ENCODE measurements around the gene MGLL.

The MGLL gene

DNA sequence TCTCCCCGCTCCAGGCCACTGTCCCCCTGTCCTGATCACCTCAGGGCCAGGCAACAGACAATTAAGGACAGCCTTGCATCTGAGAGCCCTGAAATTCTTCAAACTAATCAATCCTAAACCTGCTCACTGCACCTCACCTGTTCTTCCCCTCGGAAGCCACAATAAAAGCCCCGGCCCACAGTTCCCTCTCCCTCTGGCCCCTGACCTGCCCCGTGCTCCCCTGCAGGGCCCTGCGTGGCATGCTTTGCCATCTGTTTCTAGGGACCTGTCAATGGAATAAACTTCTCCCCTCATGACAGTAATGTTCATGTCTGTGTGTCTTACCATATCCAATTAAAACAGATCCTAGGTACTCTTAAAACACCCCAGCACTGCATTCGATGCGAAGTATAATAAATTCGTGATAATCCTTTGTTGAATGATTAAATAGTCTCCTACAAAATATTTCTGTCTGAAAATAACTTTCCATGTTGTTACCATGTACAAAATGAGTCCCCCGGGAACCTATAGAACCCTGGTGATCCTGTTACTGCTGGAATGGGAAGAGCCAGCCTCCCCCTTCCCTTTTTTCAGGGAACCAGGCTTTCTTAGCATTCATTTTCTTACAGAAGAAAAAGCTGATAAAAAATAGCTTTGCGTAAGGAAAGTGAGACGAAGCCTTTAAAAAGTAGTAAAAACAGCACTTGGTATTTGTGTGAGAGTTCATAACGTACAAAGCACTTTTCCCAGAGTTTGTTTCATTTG is 90.6 kb downstream of the MGLL start:
- Mint-ChIP-seq H3K27ac (no peak overlapping the region), H3K27me3 (ENCODE audit: low read depth) (peaks cover 21% of the 10 kb centered on the region), H3K4me3 (no peak overlapping the region), H3K9me3 (no peaks in the 10 kb centered on the region), H3K4me1 (ENCODE audit: low read depth) (peaks cover 5% of the 10 kb centered on the region), H3K36me3 (ENCODE audit: low read depth) (no peaks in the 10 kb centered on the region)
- no peak for DNase-seq (ENCODE audit: low spot score)

DNA sequence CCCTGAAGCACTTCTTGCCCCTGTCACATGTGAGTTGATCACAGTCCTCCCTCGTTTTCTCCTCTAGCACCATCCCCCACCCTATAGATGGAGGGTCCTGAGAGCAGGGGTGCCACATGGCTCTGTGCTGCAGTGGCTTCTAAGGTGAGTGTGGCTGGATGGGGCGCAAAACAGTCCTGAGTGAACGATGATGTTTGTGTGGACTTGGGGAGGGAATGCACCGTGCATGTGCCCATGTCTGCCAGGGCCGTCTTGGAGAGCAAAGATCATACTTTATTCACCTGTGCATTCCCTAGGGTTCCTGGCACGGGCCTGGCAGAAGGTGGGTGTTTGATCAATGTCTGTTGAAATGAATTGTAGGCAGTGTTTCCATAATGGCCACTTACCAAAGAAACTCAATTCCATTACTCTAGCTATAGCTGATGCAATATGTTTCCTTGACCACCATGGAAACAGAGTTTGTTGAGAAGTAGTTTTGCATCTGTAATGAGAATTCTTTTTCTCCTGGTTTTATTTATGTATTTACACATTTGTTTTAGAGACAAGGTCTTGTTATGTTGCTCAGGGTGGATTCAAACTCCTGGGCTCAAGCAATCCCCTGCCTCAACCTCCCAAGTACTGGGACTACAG is 91.5 kb downstream of the MGLL start:
- H3K4me3 Mint-ChIP-seq: no peak overlapping the region
- H3K9me3 Mint-ChIP-seq: no peaks in the 10 kb centered on the region
- peaks cover 5% of the 10 kb centered on the region for H3K4me1 Mint-ChIP-seq (ENCODE audit: low read depth)
- no peaks in the 10 kb centered on the region for H3K36me3 Mint-ChIP-seq (ENCODE audit: low read depth)
- no peak overlapping the region for H3K27ac Mint-ChIP-seq
- DNase-seq (ENCODE audit: low spot score): no peak
- peaks cover 19% of the 10 kb centered on the region for H3K27me3 Mint-ChIP-seq (ENCODE audit: low read depth)

GRCh38 chr3:127730171-127730570 is 92.1 kb downstream of the MGLL start:
- H3K27me3 Mint-ChIP-seq (ENCODE audit: low read depth): peaks cover 18% of the 10 kb centered on the region
- H3K4me1 Mint-ChIP-seq (ENCODE audit: low read depth): peaks cover 5% of the 10 kb centered on the region
- no peak overlapping the region for H3K27ac Mint-ChIP-seq
- DNase-seq (ENCODE audit: low spot score): no peak
- H3K36me3 Mint-ChIP-seq (ENCODE audit: low read depth): no peaks in the 10 kb centered on the region
- H3K9me3 Mint-ChIP-seq: no peaks in the 10 kb centered on the region
- no peak overlapping the region for H3K4me3 Mint-ChIP-seq

DNA sequence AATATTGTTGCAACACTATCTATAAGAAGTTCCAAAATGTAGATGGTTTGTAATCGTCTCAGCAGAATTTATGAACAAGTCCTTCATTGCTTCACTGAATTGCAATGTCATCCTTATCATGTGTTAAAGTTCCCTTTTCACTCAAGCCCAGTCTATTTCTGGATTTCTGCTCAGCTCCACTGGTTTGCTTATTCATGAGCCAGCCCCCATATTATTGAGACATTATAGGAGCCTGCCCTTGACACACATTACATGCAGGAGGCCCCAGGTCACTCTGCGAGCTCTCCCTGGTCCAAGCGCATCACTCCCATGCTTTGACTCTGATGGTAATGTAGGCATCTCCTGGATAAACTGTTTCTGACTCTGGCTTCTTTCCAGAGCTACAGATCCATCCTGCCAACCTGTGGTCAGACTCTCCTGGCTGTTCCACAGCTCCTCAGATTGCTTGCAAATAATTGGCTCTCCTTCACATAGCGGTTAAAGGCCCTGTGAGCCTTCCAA is 92.7 kb downstream of the MGLL start:
- Mint-ChIP-seq H3K9me3 (no peaks in the 10 kb centered on the region), H3K36me3 (ENCODE audit: low read depth) (no peaks in the 10 kb centered on the region), H3K4me3 (no peak overlapping the region), H3K27me3 (ENCODE audit: low read depth) (peaks cover 15% of the 10 kb centered on the region), H3K4me1 (ENCODE audit: low read depth) (peaks cover under 1% of the 10 kb centered on the region), H3K27ac (no peak overlapping the region)
- no peak for DNase-seq (ENCODE audit: low spot score)

DNA sequence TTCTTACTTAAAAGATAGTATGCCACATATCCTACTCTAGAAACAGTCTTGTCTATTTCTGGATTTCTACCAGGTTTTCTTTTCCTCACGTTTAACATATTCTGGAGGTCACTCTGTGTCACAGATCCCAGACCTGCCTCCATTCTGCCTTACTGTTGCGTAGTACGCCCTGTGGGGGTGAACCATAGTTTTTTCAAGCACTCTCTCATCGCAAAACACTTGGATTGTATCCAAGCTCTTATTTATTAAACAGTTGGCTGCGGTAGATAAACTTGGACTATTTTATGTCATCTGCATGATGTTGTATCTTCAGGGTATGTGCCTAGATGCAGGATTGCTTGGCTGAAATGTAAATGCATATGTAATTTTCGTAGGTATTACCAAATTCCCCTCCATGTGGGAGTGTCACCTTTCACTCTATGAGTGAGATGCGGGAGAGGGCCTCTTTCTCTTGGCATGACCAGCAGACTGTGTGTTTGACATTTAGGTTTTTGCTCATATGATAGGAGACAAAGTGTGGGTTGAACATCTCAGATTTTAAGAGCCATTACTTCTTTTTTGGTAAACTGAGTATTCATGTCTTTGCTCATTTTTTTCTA is 93.8 kb downstream of the MGLL start:
- no peak overlapping the region for H3K27ac Mint-ChIP-seq
- no peaks in the 10 kb centered on the region for H3K9me3 Mint-ChIP-seq
- no peak overlapping the region for H3K4me3 Mint-ChIP-seq
- H3K4me1 Mint-ChIP-seq (ENCODE audit: low read depth): no peaks in the 10 kb centered on the region
- no peak for DNase-seq (ENCODE audit: low spot score)
- H3K27me3 Mint-ChIP-seq (ENCODE audit: low read depth): peaks cover 13% of the 10 kb centered on the region
- H3K36me3 Mint-ChIP-seq (ENCODE audit: low read depth): no peaks in the 10 kb centered on the region

- Mint-ChIP-seq H3K4me1 (ENCODE audit: low read depth) (no peaks in the 10 kb centered on the region), H3K4me3 (no peak overlapping the region), H3K27ac (no peak overlapping the region), H3K27me3 (ENCODE audit: low read depth) (peaks cover 12% of the 10 kb centered on the region), H3K36me3 (ENCODE audit: low read depth) (no peaks in the 10 kb centered on the region), H3K9me3 (no peaks in the 10 kb centered on the region)
- DNase-seq (ENCODE audit: low spot score): no peak
Observed at GRCh38 chr3:127726894-127727293, 95.4 kb downstream of the MGLL start.

- DNase-seq (ENCODE audit: low spot score): no peak
- Mint-ChIP-seq H3K27me3 (ENCODE audit: low read depth) (peaks cover 6% of the 10 kb centered on the region), H3K4me1 (ENCODE audit: low read depth) (no peaks in the 10 kb centered on the region), H3K9me3 (no peaks in the 10 kb centered on the region), H3K27ac (no peak overlapping the region), H3K36me3 (ENCODE audit: low read depth) (no peaks in the 10 kb centered on the region), H3K4me3 (no peak overlapping the region)
Observed at GRCh38 chr3:127723011-127723567, 99.2 kb downstream of the MGLL start.

- no peaks in the 10 kb centered on the region for H3K36me3 Mint-ChIP-seq (ENCODE audit: low read depth)
- no peak overlapping the region for H3K27ac Mint-ChIP-seq
- no peak overlapping the region for H3K4me3 Mint-ChIP-seq
Observed at GRCh38 chr3:127722091-127722784, 100.1 kb downstream of the MGLL start.

GRCh38 chr3:127720985-127721935 is 101.1 kb downstream of the MGLL start:
- no peak for DNase-seq (ENCODE audit: low spot score)
- Mint-ChIP-seq H3K36me3 (ENCODE audit: low read depth) (no peaks in the 10 kb centered on the region), H3K9me3 (no peaks in the 10 kb centered on the region), H3K4me1 (ENCODE audit: low read depth) (no peaks in the 10 kb centered on the region), H3K27me3 (ENCODE audit: low read depth) (peaks cover 5% of the 10 kb centered on the region), H3K4me3 (no peak overlapping the region), H3K27ac (no peak overlapping the region)

More at GRCh38 chr3:127722091-127722784, 100.1 kb downstream of the MGLL start:
- H3K9me3 Mint-ChIP-seq: no peaks in the 10 kb centered on the region
- no peak for DNase-seq (ENCODE audit: low spot score)
- no peaks in the 10 kb centered on the region for H3K4me1 Mint-ChIP-seq (ENCODE audit: low read depth)
- peaks cover 5% of the 10 kb centered on the region for H3K27me3 Mint-ChIP-seq (ENCODE audit: low read depth)

DNA sequence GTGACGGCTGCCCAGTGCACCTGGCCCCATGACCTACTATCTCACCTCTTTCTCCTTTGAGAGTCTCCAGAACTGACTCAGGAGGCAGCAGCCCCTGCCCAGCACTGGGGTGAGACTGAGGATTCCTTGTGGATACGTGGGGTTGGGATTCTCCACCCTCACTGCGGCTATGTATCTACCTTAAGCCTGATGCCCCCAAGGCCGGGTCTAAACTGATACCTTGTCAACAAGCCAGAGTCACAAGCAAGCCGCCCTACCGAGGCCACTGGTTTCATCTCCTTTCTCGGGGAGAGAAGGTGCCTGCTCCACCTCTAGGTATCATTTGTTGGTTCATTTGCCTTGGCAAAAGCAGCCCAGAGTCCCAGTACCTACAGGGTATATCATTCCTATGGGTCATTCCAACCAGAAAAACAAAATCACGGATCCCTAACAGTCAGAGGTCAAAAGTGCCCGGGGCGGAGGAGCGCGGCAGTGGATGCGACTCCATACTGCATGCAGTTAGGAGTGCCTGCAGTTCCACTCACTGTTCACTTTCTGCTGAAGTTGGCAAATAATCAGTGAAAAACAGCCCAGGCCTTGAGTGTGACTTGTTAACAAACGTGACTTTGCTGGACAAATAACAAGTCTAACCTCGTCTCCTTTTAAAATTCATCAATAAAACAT is 102.0 kb downstream of the MGLL start:
- Mint-ChIP-seq H3K4me1 (ENCODE audit: low read depth) (no peaks in the 10 kb centered on the region), H3K9me3 (no peaks in the 10 kb centered on the region), H3K27ac (no peak overlapping the region), H3K27me3 (ENCODE audit: low read depth) (peaks cover 5% of the 10 kb centered on the region), H3K4me3 (no peak overlapping the region), H3K36me3 (ENCODE audit: low read depth) (no peaks in the 10 kb centered on the region)
- DNase-seq (ENCODE audit: low spot score): no peak

- H3K27ac Mint-ChIP-seq: no peak overlapping the region
- H3K9me3 Mint-ChIP-seq: no peaks in the 10 kb centered on the region
- no peaks in the 10 kb centered on the region for H3K4me1 Mint-ChIP-seq (ENCODE audit: low read depth)
- no peaks in the 10 kb centered on the region for H3K36me3 Mint-ChIP-seq (ENCODE audit: low read depth)
- peaks cover 5% of the 10 kb centered on the region for H3K27me3 Mint-ChIP-seq (ENCODE audit: low read depth)
- no peak for DNase-seq (ENCODE audit: low spot score)
- no peak overlapping the region for H3K4me3 Mint-ChIP-seq
Observed at GRCh38 chr3:127719369-127719768, 102.9 kb downstream of the MGLL start.

DNA sequence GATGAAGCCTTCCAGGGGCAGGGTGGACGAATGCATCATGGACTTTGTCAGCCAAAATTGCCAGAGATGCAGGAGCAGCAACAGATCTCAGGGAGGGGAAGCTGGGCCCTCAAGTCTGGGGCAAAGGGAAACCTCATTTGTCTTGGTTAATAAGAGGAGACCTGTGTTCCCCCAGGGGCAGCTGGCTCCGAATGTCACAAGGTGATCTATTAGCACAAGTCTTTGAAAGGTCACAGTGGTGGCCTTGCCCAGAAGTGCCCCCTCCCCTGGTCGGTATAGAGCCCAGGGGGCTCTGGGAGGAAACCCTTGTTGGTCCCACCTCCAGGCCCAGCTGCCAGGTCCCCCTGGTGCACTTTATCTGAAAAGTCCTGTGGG is 103.4 kb downstream of the MGLL start:
- no peaks in the 10 kb centered on the region for H3K4me1 Mint-ChIP-seq (ENCODE audit: low read depth)
- no peaks in the 10 kb centered on the region for H3K36me3 Mint-ChIP-seq (ENCODE audit: low read depth)
- H3K9me3 Mint-ChIP-seq: no peaks in the 10 kb centered on the region
- DNase-seq (ENCODE audit: low spot score): no peak
- H3K27ac Mint-ChIP-seq: no peak overlapping the region
- H3K27me3 Mint-ChIP-seq (ENCODE audit: low read depth): peaks cover 5% of the 10 kb centered on the region
- H3K4me3 Mint-ChIP-seq: no peak overlapping the region

Measured in T-helper 2 cell treated with Interferon-gamma antibody and Interleukin-4, amounts not matched to agents 5 μg/mL and 100 μg/mL, for 36 hours (primary cell).